Measurements from ENCODE around the gene PTGES.

PTGES gene

DNA sequence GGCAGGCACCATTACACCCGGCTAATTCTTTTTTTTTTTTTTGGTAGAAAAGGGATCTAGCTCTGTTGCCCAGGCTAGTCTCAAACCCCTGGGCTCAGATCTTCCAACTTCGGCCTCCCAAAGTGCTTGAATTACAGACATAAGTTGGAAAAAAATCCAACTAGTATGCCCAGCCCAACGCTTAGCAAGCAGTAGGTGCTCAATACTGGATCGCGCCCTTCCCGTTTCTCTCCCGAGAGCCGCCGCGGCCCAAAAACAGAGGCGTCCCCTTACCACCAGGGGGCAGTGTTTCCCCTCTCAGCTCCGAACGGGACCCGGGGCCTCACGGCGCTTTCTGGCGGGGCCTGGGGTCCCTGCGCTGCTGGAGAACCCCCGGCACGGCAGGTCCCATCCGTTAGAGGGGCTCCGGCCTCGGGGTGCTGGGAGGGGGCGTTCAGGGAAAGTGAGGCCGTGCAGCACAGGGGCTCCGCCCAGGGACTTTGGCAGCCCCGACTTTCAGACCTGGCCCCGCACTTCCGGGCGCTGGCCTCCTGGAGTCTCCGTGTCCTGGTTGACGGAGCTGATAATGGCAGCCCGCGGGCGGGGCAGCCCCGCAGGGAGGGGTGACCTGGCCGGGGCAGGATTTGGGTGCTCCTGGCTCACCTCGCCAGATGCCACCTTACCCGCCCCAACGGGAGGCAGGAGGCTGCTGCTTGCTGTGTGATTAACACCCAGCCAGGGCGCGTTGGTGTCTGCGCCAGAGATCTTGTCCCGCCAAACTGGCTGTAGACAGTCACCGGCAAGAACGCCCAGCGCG is 15.2 kb downstream of the PTGES start:
- Histone ChIP-seq H3K4me1 (ENCODE audit: control insufficient read depth, insufficient read depth, low read length) (peaks cover 5% of the 10 kb centered on the region), H3K36me3 (ENCODE audit: insufficient read depth, low read length) (no peaks in the 10 kb centered on the region), H3K9ac (ENCODE audit: low read depth, low read length) (peak overlapping the region; percentile 79), H3K9me3 (replicated peaks; ENCODE audit: low read length) (no peaks in the 10 kb centered on the region), H3K27me3 (ENCODE audit: control insufficient read depth, insufficient read depth, low read length) (peaks cover 33% of the 10 kb centered on the region), H3K4me3 (ENCODE audit: low read length) (peak overlapping the region; percentile 74), H3K4me2 (ENCODE audit: low read length) (peak overlapping the region; percentile 96)

DNA sequence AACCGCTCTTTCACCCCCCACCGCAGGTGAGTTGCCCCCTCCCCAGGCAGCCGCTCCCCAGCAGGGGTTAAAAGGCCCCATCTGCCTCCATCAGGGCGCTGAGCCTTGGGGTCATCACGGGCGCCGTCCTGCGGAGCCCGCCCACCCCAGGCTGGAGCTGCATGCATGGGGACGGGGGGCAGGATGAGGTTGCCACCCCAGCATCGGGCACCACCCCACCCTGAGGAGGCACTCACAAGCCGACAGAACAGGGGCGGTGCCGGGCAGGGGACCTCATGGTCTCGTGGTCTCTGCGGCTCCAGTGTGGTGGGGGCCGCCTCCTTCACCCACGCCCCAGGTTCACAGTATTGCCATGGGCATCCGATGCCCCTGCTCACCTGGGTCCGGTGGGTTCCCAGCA is 16.5 kb downstream of the PTGES start:
- Histone ChIP-seq H3K4me3 (ENCODE audit: low read length) (no peak overlapping the region), H3K9ac (ENCODE audit: low read depth, low read length) (no peak overlapping the region), H3K4me1 (ENCODE audit: control insufficient read depth, insufficient read depth, low read length) (peaks cover 5% of the 10 kb centered on the region), H3K27me3 (ENCODE audit: control insufficient read depth, insufficient read depth, low read length) (peaks cover 44% of the 10 kb centered on the region), H3K36me3 (ENCODE audit: insufficient read depth, low read length) (no peaks in the 10 kb centered on the region), H3K4me2 (ENCODE audit: low read length) (no peak overlapping the region), H3K9me3 (replicated peaks; ENCODE audit: low read length) (no peaks in the 10 kb centered on the region)

GRCh38 chr9:129735546-129735945 is 17.3 kb downstream of the PTGES start:
- Histone ChIP-seq H3K4me3 (ENCODE audit: low read length) (no peak overlapping the region), H3K36me3 (ENCODE audit: insufficient read depth, low read length) (no peaks in the 10 kb centered on the region), H3K27me3 (ENCODE audit: control insufficient read depth, insufficient read depth, low read length) (peaks cover 45% of the 10 kb centered on the region), H3K9ac (ENCODE audit: low read depth, low read length) (no peak overlapping the region), H3K9me3 (replicated peaks; ENCODE audit: low read length) (no peaks in the 10 kb centered on the region), H3K4me1 (ENCODE audit: control insufficient read depth, insufficient read depth, low read length) (peaks cover 5% of the 10 kb centered on the region), H3K4me2 (ENCODE audit: low read length) (no peak overlapping the region)

GRCh38 chr9:129733632-129733953 is 19.2 kb downstream of the PTGES start:
- peaks cover 45% of the 10 kb centered on the region for H3K27me3 ChIP-seq (ENCODE audit: control insufficient read depth, insufficient read depth, low read length)
- peaks cover 5% of the 10 kb centered on the region for H3K4me1 ChIP-seq (ENCODE audit: control insufficient read depth, insufficient read depth, low read length)
- H3K4me3 ChIP-seq (ENCODE audit: low read length) = no peak overlapping the region
- no peaks in the 10 kb centered on the region for H3K9me3 ChIP-seq (replicated peaks; ENCODE audit: low read length)
- no peak overlapping the region for H3K9ac ChIP-seq (ENCODE audit: low read depth, low read length)
- H3K36me3 ChIP-seq (ENCODE audit: insufficient read depth, low read length) = no peaks in the 10 kb centered on the region
- no peak overlapping the region for H3K4me2 ChIP-seq (ENCODE audit: low read length)

- peaks cover 4% of the 10 kb centered on the region for H3K4me1 ChIP-seq (ENCODE audit: control insufficient read depth, insufficient read depth, low read length)
- H3K9me3 ChIP-seq (replicated peaks; ENCODE audit: low read length) = no peaks in the 10 kb centered on the region
- H3K4me2 ChIP-seq (ENCODE audit: low read length) = no peak overlapping the region
- no peak overlapping the region for H3K9ac ChIP-seq (ENCODE audit: low read depth, low read length)
- no peak overlapping the region for H3K4me3 ChIP-seq (ENCODE audit: low read length)
- H3K27me3 ChIP-seq (ENCODE audit: control insufficient read depth, insufficient read depth, low read length) = peaks cover 45% of the 10 kb centered on the region
- H3K36me3 ChIP-seq (ENCODE audit: insufficient read depth, low read length) = no peaks in the 10 kb centered on the region
Measured at GRCh38 chr9:129732946-129733631, 19.8 kb downstream of the PTGES start.

DNA sequence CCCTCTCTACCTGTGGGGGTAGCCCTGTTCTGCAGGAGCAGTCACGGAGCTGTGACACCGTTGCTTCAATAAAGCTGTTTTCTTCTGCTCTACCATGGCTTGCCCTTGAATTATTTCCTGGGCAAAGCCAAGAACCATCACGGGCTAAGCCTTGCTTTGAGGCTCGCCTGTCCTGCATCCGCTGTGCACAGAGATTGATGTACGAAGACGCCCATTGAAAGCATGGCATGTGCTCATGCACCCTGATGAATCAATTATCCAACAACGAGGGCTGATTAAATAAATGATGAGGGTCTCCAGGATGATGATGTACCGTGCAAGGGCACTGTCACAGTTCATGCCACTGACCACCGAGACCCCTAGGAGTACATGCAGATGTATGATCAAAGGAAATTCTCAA is 20.7 kb downstream of the PTGES start:
- H3K27me3 ChIP-seq (ENCODE audit: control insufficient read depth, insufficient read depth, low read length) = peaks cover 45% of the 10 kb centered on the region
- no peaks in the 10 kb centered on the region for H3K9me3 ChIP-seq (replicated peaks; ENCODE audit: low read length)

GRCh38 chr9:129731477-129732085 is 21.3 kb downstream of the PTGES start:
- peaks cover 41% of the 10 kb centered on the region for H3K27me3 ChIP-seq (ENCODE audit: control insufficient read depth, insufficient read depth, low read length)
- H3K9ac ChIP-seq (ENCODE audit: low read depth, low read length) = no peak overlapping the region
- no peak overlapping the region for H3K4me2 ChIP-seq (ENCODE audit: low read length)
- no peaks in the 10 kb centered on the region for H3K9me3 ChIP-seq (replicated peaks; ENCODE audit: low read length)
- no peak overlapping the region for H3K4me3 ChIP-seq (ENCODE audit: low read length)
- H3K4me1 ChIP-seq (ENCODE audit: control insufficient read depth, insufficient read depth, low read length) = peaks cover 3% of the 10 kb centered on the region
- H3K36me3 ChIP-seq (ENCODE audit: insufficient read depth, low read length) = no peaks in the 10 kb centered on the region

More for the DNA sequence above, 20.7 kb downstream of the PTGES start:
- no peaks in the 10 kb centered on the region for H3K36me3 ChIP-seq (ENCODE audit: insufficient read depth, low read length)
- no peak overlapping the region for H3K9ac ChIP-seq (ENCODE audit: low read depth, low read length)
- no peak overlapping the region for H3K4me2 ChIP-seq (ENCODE audit: low read length)
- H3K4me3 ChIP-seq (ENCODE audit: low read length) = no peak overlapping the region
- H3K4me1 ChIP-seq (ENCODE audit: control insufficient read depth, insufficient read depth, low read length) = no peaks in the 10 kb centered on the region

DNA sequence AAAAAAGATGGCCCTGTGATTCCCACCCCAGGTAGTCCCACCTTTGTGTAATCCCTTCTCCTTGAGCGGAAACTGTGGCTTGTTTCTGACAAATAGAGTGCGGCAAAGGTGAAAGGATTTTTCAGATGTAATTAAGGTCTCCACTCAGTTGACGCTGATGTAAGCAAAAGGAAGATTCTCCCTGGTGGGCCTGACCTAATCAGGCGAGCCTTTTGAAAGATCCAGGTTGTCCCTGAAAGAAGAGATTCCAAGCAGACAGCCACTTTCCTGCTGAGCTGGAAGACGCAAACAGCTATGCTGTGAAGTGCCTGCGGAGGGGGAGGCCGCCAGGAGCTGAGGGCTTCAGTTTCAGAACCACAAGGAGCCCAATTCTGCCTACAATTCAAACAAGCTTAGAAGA is 24.1 kb downstream of the PTGES start:
- Histone ChIP-seq H3K27me3 (ENCODE audit: control insufficient read depth, insufficient read depth, low read length) (peaks cover 33% of the 10 kb centered on the region), H3K4me1 (ENCODE audit: control insufficient read depth, insufficient read depth, low read length) (peaks cover 11% of the 10 kb centered on the region), H3K36me3 (ENCODE audit: insufficient read depth, low read length) (no peaks in the 10 kb centered on the region), H3K9ac (ENCODE audit: low read depth, low read length) (no peak overlapping the region), H3K4me2 (ENCODE audit: low read length) (no peak overlapping the region), H3K4me3 (ENCODE audit: low read length) (no peak overlapping the region), H3K9me3 (replicated peaks; ENCODE audit: low read length) (no peaks in the 10 kb centered on the region)

GRCh38 chr9:129726322-129727160 is 26.3 kb downstream of the PTGES start:
- H3K9ac ChIP-seq (ENCODE audit: low read depth, low read length) = no peak overlapping the region
- peak overlapping the region; percentile 69 for H3K4me2 ChIP-seq (ENCODE audit: low read length)
- H3K4me3 ChIP-seq (ENCODE audit: low read length) = no peak overlapping the region
- no peaks in the 10 kb centered on the region for H3K9me3 ChIP-seq (replicated peaks; ENCODE audit: low read length)
- peaks cover 11% of the 10 kb centered on the region for H3K4me1 ChIP-seq (ENCODE audit: control insufficient read depth, insufficient read depth, low read length)
- no peaks in the 10 kb centered on the region for H3K36me3 ChIP-seq (ENCODE audit: insufficient read depth, low read length)
- peaks cover 16% of the 10 kb centered on the region for H3K27me3 ChIP-seq (ENCODE audit: control insufficient read depth, insufficient read depth, low read length)

DNA sequence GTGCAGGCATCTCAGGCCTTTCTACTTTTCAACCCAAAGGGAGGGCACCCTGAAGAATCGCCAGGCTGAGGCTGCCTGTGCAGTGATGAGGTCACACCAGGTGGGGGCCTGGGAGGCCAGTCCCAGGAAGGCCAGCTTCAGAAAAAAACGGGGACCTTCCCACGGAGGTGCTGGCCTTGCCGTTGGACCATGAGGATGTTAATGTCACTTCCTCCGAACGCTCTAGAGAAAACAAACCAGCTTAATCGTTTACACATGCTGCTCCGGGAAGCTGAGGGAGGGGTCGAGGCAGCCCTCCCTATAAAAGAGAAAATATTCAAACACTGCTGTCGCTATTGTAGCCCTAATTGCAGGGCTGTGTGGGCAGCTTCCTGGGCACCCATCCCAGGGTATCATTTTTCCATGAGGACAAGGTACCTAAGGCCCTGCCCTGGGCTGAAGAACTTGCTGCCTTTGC is 27.0 kb downstream of the PTGES start:
- H3K36me3 ChIP-seq (ENCODE audit: insufficient read depth, low read length) = no peaks in the 10 kb centered on the region
- H3K9me3 ChIP-seq (replicated peaks; ENCODE audit: low read length) = no peaks in the 10 kb centered on the region
- peaks cover 11% of the 10 kb centered on the region for H3K4me1 ChIP-seq (ENCODE audit: control insufficient read depth, insufficient read depth, low read length)
- H3K27me3 ChIP-seq (ENCODE audit: control insufficient read depth, insufficient read depth, low read length) = peaks cover 13% of the 10 kb centered on the region
- peak overlapping the region; percentile 29 for H3K4me2 ChIP-seq (ENCODE audit: low read length)
- H3K9ac ChIP-seq (ENCODE audit: low read depth, low read length) = no peak overlapping the region
- H3K4me3 ChIP-seq (ENCODE audit: low read length) = no peak overlapping the region

Data from skeletal muscle satellite cell (primary cell).